H9 (cell line): ENCODE results near the gene USH2A. TPM values are rescaled to one million over a fixed set of nuclear protein-coding genes. Genes with fewer than 3 reads are reported as not detected.

Experiments used
- DNase-seq: peaks from one replicate; pipeline ENCODE4 v3.0.0-alpha.2; 2017
- H2AFZ ChIP-seq: one replicate; pipeline ENCODE4 v1.6.1; 2013; ENCODE audit warnings: mild to moderate bottlenecking, low read length, control low read depth, moderate library complexity
- H2AK5ac ChIP-seq: 2 replicates; pipeline ENCODE4 v1.6.1; 2013; ENCODE audit warnings: low read length, control low read depth, mixed read lengths; ENCODE audit not compliant: insufficient read length
- H2BK120ac ChIP-seq: one replicate; pipeline ENCODE4 v1.6.1; 2013; ENCODE audit warnings: low read depth, mild to moderate bottlenecking, low read length, control low read depth, inconsistent platforms; ENCODE audit not compliant: poor library complexity, severe bottlenecking
- H2BK12ac ChIP-seq: 2 replicates; pipeline ENCODE4 v1.6.1; 2013; ENCODE audit warnings: low read length, control low read depth, mixed read lengths, low read depth; ENCODE audit not compliant: insufficient read length
- H2BK15ac ChIP-seq: 2 replicates; pipeline ENCODE4 v1.6.1; 2013; ENCODE audit warnings: low read depth, low read length, control low read depth
- H2BK20ac ChIP-seq: one replicate; pipeline ENCODE4 v1.6.1; 2013; ENCODE audit warnings: low read depth, mild to moderate bottlenecking, low read length, control low read depth, inconsistent platforms; ENCODE audit not compliant: poor library complexity, severe bottlenecking
- H2BK5ac ChIP-seq: 2 replicates; pipeline ENCODE4 v1.6.1; 2013; ENCODE audit warnings: low read length, control low read depth, mixed read lengths; ENCODE audit not compliant: insufficient read length
- H3K14ac ChIP-seq: 2 replicates; pipeline ENCODE4 v1.6.1; 2013; ENCODE audit warnings: low read length, control low read depth; ENCODE audit not compliant: insufficient read depth
- H3K18ac ChIP-seq: 2 replicates; pipeline ENCODE4 v1.6.1; 2013; ENCODE audit warnings: low read depth, mild to moderate bottlenecking, mixed read lengths, low read length, control low read depth; ENCODE audit not compliant: insufficient read length
- H3K23ac ChIP-seq: 2 replicates; pipeline ENCODE4 v1.6.1; 2013; ENCODE audit warnings: low read length, control low read depth, mixed read lengths, low read depth; ENCODE audit not compliant: insufficient read length
- H3K23me2 ChIP-seq: 2 replicates; pipeline ENCODE4 v1.6.1; 2013; ENCODE audit warnings: low read depth, mild to moderate bottlenecking, mixed read lengths, low read length, control low read depth; ENCODE audit not compliant: insufficient read length, poor library complexity, severe bottlenecking
- H3K27ac ChIP-seq: 2 replicates; pipeline ENCODE4 v1.5.1; 2013; ENCODE audit warnings: low read length, control low read depth, mixed read lengths, low read depth; ENCODE audit not compliant: insufficient read length
- H3K27me3 ChIP-seq: 2 replicates; pipeline ENCODE4 v1.6.1; 2013; ENCODE audit warnings: low read length, control low read depth, inconsistent platforms; ENCODE audit not compliant: insufficient read depth
- H3K4ac ChIP-seq: 2 replicates; pipeline ENCODE4 v1.6.1; 2013; ENCODE audit warnings: low read depth, mild to moderate bottlenecking, control low read depth, inconsistent platforms, low read length, moderate library complexity
- H3K4me1 ChIP-seq: 2 replicates; pipeline ENCODE4 v1.6.1; 2013; ENCODE audit warnings: low read length, control low read depth, inconsistent platforms; ENCODE audit not compliant: insufficient read depth
- H3K4me2 ChIP-seq: 2 replicates; pipeline ENCODE4 v1.6.1; 2013; ENCODE audit warnings: low read length, control low read depth, mixed read lengths; ENCODE audit not compliant: insufficient read length, insufficient read depth
- H3K56ac ChIP-seq: 2 replicates; pipeline ENCODE4 v1.6.1; 2013; ENCODE audit warnings: low read depth, mild to moderate bottlenecking, mixed read lengths, low read length, control low read depth; ENCODE audit not compliant: insufficient read length
- H3K79me1 ChIP-seq: 2 replicates; pipeline ENCODE4 v1.6.1; 2013; ENCODE audit warnings: low read depth, mild to moderate bottlenecking, moderate library complexity, low read length, control low read depth, inconsistent platforms; ENCODE audit not compliant: insufficient read depth, poor library complexity, severe bottlenecking
- H3K79me2 ChIP-seq: 2 replicates; pipeline ENCODE4 v1.6.1; 2013; ENCODE audit warnings: low read length, control low read depth, inconsistent platforms; ENCODE audit not compliant: insufficient read depth
- H3K9ac ChIP-seq: 2 replicates; pipeline ENCODE4 v1.6.1; 2013; ENCODE audit warnings: low read length, control low read depth, mixed read lengths; ENCODE audit not compliant: insufficient read length; ENCODE audit errors: extremely low read depth
- H3K9me3 ChIP-seq: one replicate; pipeline ENCODE4 v1.6.1; 2013; ENCODE audit warnings: low read depth, low read length, inconsistent platforms; ENCODE audit not compliant: control insufficient read depth
- H3T11ph ChIP-seq: one replicate; pipeline ENCODE4 v1.6.1; 2013; ENCODE audit warnings: mild to moderate bottlenecking, low read length, control low read depth, inconsistent platforms
- H4K20me1 ChIP-seq: one replicate; pipeline ENCODE4 v1.6.1; 2013; ENCODE audit not compliant: control insufficient read depth, insufficient read length, insufficient read depth
- H4K5ac ChIP-seq: 2 replicates; pipeline ENCODE4 v1.6.1; 2013; ENCODE audit warnings: low read depth, mild to moderate bottlenecking, mixed read lengths, low read length, control low read depth; ENCODE audit not compliant: insufficient read length
- H4K8ac ChIP-seq: replicated peaks from 2 replicates; pipeline ENCODE4 v1.6.1; 2013; ENCODE audit warnings: low read length, control low read depth, mixed read lengths, low read depth; ENCODE audit not compliant: insufficient read length
- H4K91ac ChIP-seq: 2 replicates; pipeline ENCODE4 v1.6.1; 2013; ENCODE audit warnings: low read depth, mild to moderate bottlenecking, moderate library complexity, mixed read lengths, low read length, control low read depth; ENCODE audit not compliant: insufficient read length
- H3K27ac Mint-ChIP-seq, 3 experiments: 2 replicates in 2 of 3; 3 replicates in 1 of 3; pipeline ENCODE4 v1.8.0; 2020 to 2021; ENCODE audit warnings: mixed read lengths in 3 of 3, mild to moderate bottlenecking in 1 of 3, moderate library complexity in 1 of 3
- H3K27me3 Mint-ChIP-seq: 2 replicates; pipeline ENCODE4 v1.8.0; 2021; ENCODE audit warnings: low read depth, mild to moderate bottlenecking, moderate library complexity, mixed read lengths
- H3K36me3 Mint-ChIP-seq, 3 experiments: 2 replicates in 2 of 3; 3 replicates in 1 of 3; pipeline ENCODE4 v1.8.0; 2020 to 2021; ENCODE audit warnings: low read depth in 3 of 3, mixed read lengths in 3 of 3; ENCODE audit not compliant: insufficient read depth in 1 of 3
- H3K4me1 Mint-ChIP-seq, 2 experiments: 2 replicates each; pipeline ENCODE4 v1.8.0; 2020; ENCODE audit warnings: mixed read lengths in 2 of 2
- H3K4me3 Mint-ChIP-seq, 2 experiments: 2 replicates in 1 of 2; 3 replicates in 1 of 2; pipeline ENCODE4 v1.8.0; 2020 to 2021; ENCODE audit warnings: mild to moderate bottlenecking in 2 of 2, mixed read lengths in 2 of 2, moderate library complexity in 1 of 2
- H3K9me3 Mint-ChIP-seq, 2 experiments: 2 replicates in 1 of 2; 3 replicates in 1 of 2; pipeline ENCODE4 v1.8.0; 2020; ENCODE audit warnings: mild to moderate bottlenecking in 2 of 2, mixed read lengths in 2 of 2, moderate library complexity in 1 of 2
- WGBS: extraction: QIAGEN DNeasy Blood & Tissue Kit; methylation state at CpG from one replicate; pipeline ENCODE4 v1.1.7; 2013; ENCODE audit warnings: missing lambda C conversion rate, low lambda C conversion rate, mixed read lengths; ENCODE audit not compliant: insufficient read length; ENCODE audit errors: extremely low coverage; 5-methylcytosine and 5-hydroxymethylcytosine counted together
- total RNA-seq: library from RNA; stranded (reverse); gene quantifications from 2 replicates; pipeline ENCODE4 v1.2.1, GENCODE V29; 2021
- TF ChIP-seq, protein P1 (sequence below): fragments of 200-600 bp; sonication (generic); conservative IDR thresholded peaks from 3 replicates; pipeline ENCODE4 v1.8.0; 2021; ENCODE audit warnings: antibody characterized with exemption, mild to moderate bottlenecking

The USH2A gene
- total RNA-seq, 1 experiment from 2014 or later, result 0.11 TPM

DNA sequence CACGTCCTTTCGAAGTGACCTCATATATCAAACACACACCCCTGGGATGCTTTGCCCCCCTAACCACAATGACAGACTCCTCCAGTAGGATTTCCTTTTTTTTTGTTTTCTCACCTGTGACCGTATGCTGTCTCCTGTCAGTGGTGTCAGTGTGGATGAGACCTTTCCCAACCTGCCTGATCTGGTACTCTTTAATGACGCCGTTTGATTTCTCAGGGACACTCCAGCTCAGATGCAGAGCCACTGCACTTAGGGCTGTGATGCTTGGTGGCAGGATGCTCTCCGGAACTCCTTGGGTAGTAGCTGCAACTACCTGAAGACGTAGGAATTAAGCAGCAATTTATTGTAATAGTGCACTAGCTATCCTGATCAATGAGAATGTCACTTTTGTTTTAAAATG is 643.5 kb downstream of the USH2A start:
- Histone ChIP-seq H3T11ph (no peak overlapping the region), H3K79me2 (no peaks in the 10 kb centered on the region), H3K27ac (no peak overlapping the region), H4K91ac (no peak overlapping the region), H2BK15ac (no peak overlapping the region), H3K79me1 (no peaks in the 10 kb centered on the region), H3K9me3 (no peaks in the 10 kb centered on the region), H3K18ac (no peak overlapping the region), H3K14ac (no peak overlapping the region), H2BK5ac (no peak overlapping the region), H4K8ac (no peak overlapping the region), H3K27me3 (no peaks in the 10 kb centered on the region), H4K20me1 (no peaks in the 10 kb centered on the region), H3K23me2 (no peaks in the 10 kb centered on the region), H2BK12ac (no peak overlapping the region), H3K56ac (no peak overlapping the region), H3K23ac (no peak overlapping the region), H2AK5ac (no peak overlapping the region), H2BK20ac (no peak overlapping the region), H2BK120ac (no peak overlapping the region), H2AFZ (no peak overlapping the region), H3K4me2 (no peak overlapping the region), H3K9ac (no peak overlapping the region), H4K5ac (no peak overlapping the region), H3K4ac (no peak overlapping the region), H3K4me1 (peaks cover 3% of the 10 kb centered on the region; the same call in 1 of the 2 replicates)
- no peak for DNase-seq
- Mint-ChIP-seq H3K9me3 (no peaks in the 10 kb centered on the region), H3K4me3 (no peak overlapping the region), H3K27me3 (no peaks in the 10 kb centered on the region), H3K27ac (no peak overlapping the region), H3K36me3 (no peaks in the 10 kb centered on the region), H3K4me1 (peaks cover 18 to 20% of the 10 kb centered on the region in 2 experiments)
- WGBS, result no CpG with 5 or more reads among the region's 7 CpGs
- TF ChIP-seq, protein P1, sequence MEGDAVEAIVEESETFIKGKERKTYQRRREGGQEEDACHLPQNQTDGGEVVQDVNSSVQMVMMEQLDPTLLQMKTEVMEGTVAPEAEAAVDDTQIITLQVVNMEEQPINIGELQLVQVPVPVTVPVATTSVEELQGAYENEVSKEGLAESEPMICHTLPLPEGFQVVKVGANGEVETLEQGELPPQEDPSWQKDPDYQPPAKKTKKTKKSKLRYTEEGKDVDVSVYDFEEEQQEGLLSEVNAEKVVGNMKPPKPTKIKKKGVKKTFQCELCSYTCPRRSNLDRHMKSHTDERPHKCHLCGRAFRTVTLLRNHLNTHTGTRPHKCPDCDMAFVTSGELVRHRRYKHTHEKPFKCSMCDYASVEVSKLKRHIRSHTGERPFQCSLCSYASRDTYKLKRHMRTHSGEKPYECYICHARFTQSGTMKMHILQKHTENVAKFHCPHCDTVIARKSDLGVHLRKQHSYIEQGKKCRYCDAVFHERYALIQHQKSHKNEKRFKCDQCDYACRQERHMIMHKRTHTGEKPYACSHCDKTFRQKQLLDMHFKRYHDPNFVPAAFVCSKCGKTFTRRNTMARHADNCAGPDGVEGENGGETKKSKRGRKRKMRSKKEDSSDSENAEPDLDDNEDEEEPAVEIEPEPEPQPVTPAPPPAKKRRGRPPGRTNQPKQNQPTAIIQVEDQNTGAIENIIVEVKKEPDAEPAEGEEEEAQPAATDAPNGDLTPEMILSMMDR, result no peak
